Peyer's patch (tissue), 4 donors: ENCODE results near the gene GREM2. TPM values are rescaled to one million over a fixed set of nuclear protein-coding genes. Genes with fewer than 3 reads are reported as not detected.

ENCODE experiments used
- DNase-seq, 3 donors: peaks; one replicate each; pipeline ENCODE4 v3.0.0-alpha.2; 2017 to 2019
- H3K27ac ChIP-seq, 4 donors: fragments of 200-600 bp; sonication (generic); one replicate each; pipeline ENCODE4 v1.5.1; 2016 to 2019
- H3K27me3 ChIP-seq, 2 donors: fragments of 200-600 bp; sonication (generic); one replicate each; pipeline ENCODE4 v1.5.1; 2019
- H3K36me3 ChIP-seq, 3 donors: fragments of 200-600 bp; sonication (generic); one replicate each; pipeline ENCODE4 v1.5.1; 2016 to 2019
- H3K4me1 ChIP-seq, 4 donors: fragments of 200-600 bp; sonication (generic); one replicate each; pipeline ENCODE4 v1.5.1; 2016 to 2019
- H3K4me3 ChIP-seq, 4 donors: fragments of 200-600 bp; sonication (generic); 1 replicate in 3 of 4; 2 replicates in 1 of 4; pipeline ENCODE4 v1.5.1; 2016 to 2019; ENCODE audit warnings: mild to moderate bottlenecking in 1 of 4
- H3K9me3 ChIP-seq, 4 donors: fragments of 200-600 bp; sonication (generic); one replicate each; pipeline ENCODE4 v1.5.1; 2016 to 2019; ENCODE audit warnings: mild to moderate bottlenecking in 1 of 4
- POLR2A ChIP-seq, 2 donors: fragments of 450-650 bp; IDR thresholded peaks; one replicate each; pipeline ENCODE4 v1.5.1; 2017; ENCODE audit warnings: antibody characterized with exemption in 2 of 2, mild to moderate bottlenecking in 2 of 2, moderate library complexity in 2 of 2
- small RNA-seq, 2 donors: library from RNA; depleted of rRNA; stranded (forward); fragments of <200 nt; gene quantifications; one replicate each; pipeline ENCODE3, GENCODE V24; 2016
- total RNA-seq, 4 donors: library from RNA; depleted of rRNA; stranded (reverse); fragments of >200 nt; gene quantifications; one replicate each; pipeline ENCODE4 v1.1.0, GENCODE V29; 2016
- TF ChIP-seq, protein P1 (sequence below), 6 experiments: fragments of 450-650 bp in 4 of 6; fragments of 200-600 bp in 2 of 6; sonication (generic) in 1 of 6; IDR thresholded peaks; one replicate each; pipeline ENCODE4 v1.5.1; 2017 to 2019; ENCODE audit warnings: antibody characterized with exemption in 6 of 6, mild to moderate bottlenecking in 3 of 6, moderate library complexity in 1 of 6

GREM2 gene
- total RNA-seq, 4 donors from 2014 or later: 1.3 to 7.4 (median 3.2) TPM

DNA sequence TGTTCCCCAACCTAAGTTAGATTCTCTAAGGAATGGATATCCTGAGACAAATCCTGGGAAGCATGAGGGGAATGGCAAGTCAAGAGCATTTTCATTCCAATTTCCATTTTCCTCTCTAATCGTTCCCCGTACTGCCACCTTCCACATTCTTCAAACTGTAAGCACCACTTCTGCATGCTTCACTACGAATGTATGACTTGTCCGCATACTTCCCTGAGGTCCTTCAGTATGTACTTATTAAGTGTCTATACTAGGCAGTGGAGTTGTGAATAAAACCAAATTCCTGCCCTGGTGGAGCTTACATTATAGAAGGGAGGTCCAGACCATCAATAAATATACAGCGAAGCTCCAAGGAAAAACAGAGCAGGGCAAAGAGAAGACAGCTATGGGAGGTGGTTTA lies 154.8 kb downstream of the GREM2 start:
- no peak for DNase-seq
- Histone ChIP-seq H3K36me3 (no peaks in the 10 kb centered on the region), H3K4me1 (no peaks in the 10 kb centered on the region), H3K27me3 (no peaks in the 10 kb centered on the region), H3K27ac (no peak overlapping the region), H3K9me3 (no peaks in the 10 kb centered on the region), H3K4me3 (no peak overlapping the region)
- TF ChIP-seq, protein P1, sequence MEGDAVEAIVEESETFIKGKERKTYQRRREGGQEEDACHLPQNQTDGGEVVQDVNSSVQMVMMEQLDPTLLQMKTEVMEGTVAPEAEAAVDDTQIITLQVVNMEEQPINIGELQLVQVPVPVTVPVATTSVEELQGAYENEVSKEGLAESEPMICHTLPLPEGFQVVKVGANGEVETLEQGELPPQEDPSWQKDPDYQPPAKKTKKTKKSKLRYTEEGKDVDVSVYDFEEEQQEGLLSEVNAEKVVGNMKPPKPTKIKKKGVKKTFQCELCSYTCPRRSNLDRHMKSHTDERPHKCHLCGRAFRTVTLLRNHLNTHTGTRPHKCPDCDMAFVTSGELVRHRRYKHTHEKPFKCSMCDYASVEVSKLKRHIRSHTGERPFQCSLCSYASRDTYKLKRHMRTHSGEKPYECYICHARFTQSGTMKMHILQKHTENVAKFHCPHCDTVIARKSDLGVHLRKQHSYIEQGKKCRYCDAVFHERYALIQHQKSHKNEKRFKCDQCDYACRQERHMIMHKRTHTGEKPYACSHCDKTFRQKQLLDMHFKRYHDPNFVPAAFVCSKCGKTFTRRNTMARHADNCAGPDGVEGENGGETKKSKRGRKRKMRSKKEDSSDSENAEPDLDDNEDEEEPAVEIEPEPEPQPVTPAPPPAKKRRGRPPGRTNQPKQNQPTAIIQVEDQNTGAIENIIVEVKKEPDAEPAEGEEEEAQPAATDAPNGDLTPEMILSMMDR (IDR thresholded peaks at IDR 0.05): no peak
- no peak for TF ChIP-seq POLR2A (IDR thresholded peaks at IDR 0.05)

DNA sequence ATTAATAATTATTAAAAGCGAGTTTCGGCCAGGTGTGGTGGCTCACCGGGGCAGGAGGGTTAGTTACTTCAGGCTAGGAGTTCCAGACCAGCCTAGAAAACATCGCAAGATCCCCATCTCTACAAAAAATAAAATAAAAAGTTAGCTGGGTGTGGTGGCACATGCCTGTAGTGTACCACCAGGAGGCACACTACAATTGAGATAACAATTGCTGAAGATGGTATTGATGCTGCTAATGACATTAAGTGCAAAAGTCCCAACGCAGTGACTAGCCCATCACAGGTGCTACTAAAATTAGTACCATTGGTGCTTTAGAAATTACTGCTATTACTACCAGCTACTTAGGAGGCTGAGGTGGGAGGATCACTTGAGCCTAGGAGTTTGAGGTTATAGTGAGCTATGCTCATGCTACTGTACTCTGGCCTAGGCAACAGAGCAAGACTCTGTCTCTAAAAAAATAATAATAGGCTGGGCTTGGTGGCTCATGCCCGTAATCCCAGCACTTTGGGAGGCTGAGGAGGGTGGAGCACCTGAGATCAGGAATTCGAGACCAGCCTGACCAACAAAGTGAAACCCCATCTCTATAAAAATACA lies 156.6 kb downstream of the GREM2 start:
- Histone ChIP-seq H3K36me3 (no peaks in the 10 kb centered on the region), H3K27me3 (no peaks in the 10 kb centered on the region), H3K4me1 (no peaks in the 10 kb centered on the region), H3K9me3 (no peaks in the 10 kb centered on the region), H3K4me3 (no peak overlapping the region), H3K27ac (no peak overlapping the region)
- no peak for DNase-seq
- TF ChIP-seq, protein P1 (IDR thresholded peaks at IDR 0.05): peak in 3 of 6 experiments; percentile 13 to 35 (median 29)
- no peak for TF ChIP-seq POLR2A (IDR thresholded peaks at IDR 0.05)

DNA sequence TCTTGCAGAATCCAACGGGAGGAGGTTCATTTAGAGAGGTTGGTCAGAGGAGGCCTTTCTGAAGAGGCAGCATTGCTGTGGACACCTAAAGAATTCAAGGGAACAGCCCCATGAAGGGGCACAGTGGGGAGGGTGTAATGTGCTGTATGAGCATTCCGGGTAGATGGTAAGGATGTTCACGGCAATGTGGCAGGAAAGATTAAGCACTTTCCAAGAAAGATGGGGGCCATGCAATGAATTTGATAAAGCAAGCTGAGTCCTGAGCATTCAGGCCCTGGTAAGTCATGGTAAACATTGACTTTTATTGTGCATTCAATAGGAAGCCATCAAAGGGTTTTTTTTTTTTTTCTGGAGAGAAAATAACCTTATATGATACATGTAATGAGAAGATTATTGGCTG lies 166.6 kb downstream of the GREM2 start:
- no peaks in the 10 kb centered on the region for H3K36me3 ChIP-seq
- DNase-seq: no peak
- H3K27me3 ChIP-seq: no peaks in the 10 kb centered on the region
- TF ChIP-seq POLR2A (IDR thresholded peaks at IDR 0.05): no peak
- TF ChIP-seq, protein P1 (IDR thresholded peaks at IDR 0.05): no peak
- no peak overlapping the region for H3K4me3 ChIP-seq
- no peaks in the 10 kb centered on the region for H3K4me1 ChIP-seq
- no peak overlapping the region for H3K27ac ChIP-seq
- no peaks in the 10 kb centered on the region for H3K9me3 ChIP-seq

DNA sequence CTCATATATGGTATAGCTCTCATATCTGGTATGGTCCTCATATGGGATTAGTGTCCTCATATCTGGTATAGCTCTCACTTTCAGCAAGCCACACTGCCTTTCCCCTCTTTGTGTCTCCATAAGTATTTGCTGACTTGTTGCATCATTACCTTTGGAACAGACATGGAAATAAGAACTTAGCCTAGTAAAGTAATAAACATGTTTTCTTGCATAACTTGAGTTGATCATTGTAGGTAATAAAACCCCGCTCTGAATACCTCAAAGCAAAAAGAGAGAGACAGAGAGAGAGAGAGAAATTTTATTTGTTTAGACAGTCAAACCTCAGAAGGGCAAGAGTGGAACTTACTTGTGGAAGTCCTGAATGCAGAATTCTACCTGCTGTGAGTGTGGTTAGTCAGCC lies 170.3 kb downstream of the GREM2 start:
- no peak for DNase-seq
- Histone ChIP-seq H3K9me3 (no peaks in the 10 kb centered on the region), H3K36me3 (no peaks in the 10 kb centered on the region), H3K27me3 (no peaks in the 10 kb centered on the region), H3K4me3 (no peak overlapping the region), H3K27ac (no peak overlapping the region), H3K4me1 (no peaks in the 10 kb centered on the region)
- no peak for TF ChIP-seq POLR2A (IDR thresholded peaks at IDR 0.05)
- TF ChIP-seq, protein P1 (IDR thresholded peaks at IDR 0.05): no peak

Small RNA genes within 50 kb of the gene (small RNA-seq; reads per million reads assigned to genes)
- 0 reads per million in 2 donors for gene RNU5F-8P
